Colonic mucosa (tissue), 4 donors: ENCODE data around the gene ADGRL3. TPM values are rescaled to one million over a fixed set of nuclear protein-coding genes. Genes with fewer than 3 reads are reported as not detected.

Experiments used
- DNase-seq: peaks from one replicate; pipeline ENCODE4 v3.0.0-alpha.2; 2020
- H3K27ac ChIP-seq: fragments of 200-600 bp; one replicate; pipeline ENCODE4 v1.8.0; 2021
- H3K27me3 ChIP-seq: fragments of 200-600 bp; one replicate; pipeline ENCODE4 v1.8.0; 2021
- H3K36me3 ChIP-seq: fragments of 200-600 bp; one replicate; pipeline ENCODE4 v1.8.0; 2021
- H3K4me1 ChIP-seq: fragments of 200-600 bp; one replicate; pipeline ENCODE4 v1.8.0; 2021; ENCODE audit warnings: mild to moderate bottlenecking
- H3K4me3 ChIP-seq: fragments of 200-600 bp; one replicate; pipeline ENCODE4 v1.8.0; 2021
- H3K9ac ChIP-seq, 2 donors: one replicate each; pipeline ENCODE4 v1.7.0; 2013; ENCODE audit warnings: control low read depth in 2 of 2, low read depth in 2 of 2, low read length in 2 of 2
- H3K9me3 ChIP-seq: fragments of 200-600 bp; one replicate; pipeline ENCODE4 v1.8.0; 2021
- intact Hi-C: fragments of 100-400 bp; cut with DNase I; formaldehyde crosslinking; loops from one replicate; pipeline ENCODE4 v1.14.1; 2022
- total RNA-seq, 2 donors: library from RNA; stranded (reverse); fragmentation: NEBNext Ultra II Directional in 1 of 2; extraction: Animal tissue kit (Norgen Biotek cat#: 25700) in 1 of 2; gene quantifications; one replicate each; pipeline ENCODE4 v1.2.1, GENCODE V29; 2021
- TF ChIP-seq, protein P1 (sequence below): fragments of 200-600 bp; IDR thresholded peaks from one replicate; pipeline ENCODE4 v1.8.0; 2022; ENCODE audit warnings: antibody characterized with exemption, mild to moderate bottlenecking
- donor health status: healthy.
- donor health status: DM: no; HTN: no; CAD: no.
- donor health status: DM: no; HTN: no; CAD: no.

The ADGRL3 gene
- total RNA-seq, 2 donors from 2014 or later = 4.1 to 4.4 TPM

DNA sequence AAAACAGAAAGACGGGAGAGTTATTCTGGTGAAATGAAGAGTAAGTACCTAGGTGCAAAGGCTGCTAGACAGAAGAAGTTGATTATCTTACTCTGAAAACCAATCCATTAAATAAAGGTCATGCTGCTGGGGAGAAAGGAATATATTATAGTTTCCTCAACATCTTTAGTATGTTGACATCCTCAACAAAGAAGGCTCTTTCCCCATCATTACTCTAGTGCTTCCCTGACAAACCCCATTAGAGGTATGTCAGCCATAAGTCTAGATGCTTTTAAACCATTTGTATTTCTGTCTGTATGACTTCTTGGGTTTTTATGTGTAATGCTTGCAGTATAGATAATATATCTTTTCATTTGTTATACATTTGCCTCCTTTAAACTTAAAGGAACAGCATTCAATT lies 75.9 kb downstream of the ADGRL3 start:
- Histone ChIP-seq H3K9me3 (no peaks in the 10 kb centered on the region), H3K36me3 (no peaks in the 10 kb centered on the region), H3K4me1 (no peaks in the 10 kb centered on the region), H3K27me3 (no peaks in the 10 kb centered on the region), H3K9ac (no peak overlapping the region), H3K27ac (no peak overlapping the region), H3K4me3 (no peak overlapping the region)
- intact Hi-C loops = no loop called here
- TF ChIP-seq, protein P1, sequence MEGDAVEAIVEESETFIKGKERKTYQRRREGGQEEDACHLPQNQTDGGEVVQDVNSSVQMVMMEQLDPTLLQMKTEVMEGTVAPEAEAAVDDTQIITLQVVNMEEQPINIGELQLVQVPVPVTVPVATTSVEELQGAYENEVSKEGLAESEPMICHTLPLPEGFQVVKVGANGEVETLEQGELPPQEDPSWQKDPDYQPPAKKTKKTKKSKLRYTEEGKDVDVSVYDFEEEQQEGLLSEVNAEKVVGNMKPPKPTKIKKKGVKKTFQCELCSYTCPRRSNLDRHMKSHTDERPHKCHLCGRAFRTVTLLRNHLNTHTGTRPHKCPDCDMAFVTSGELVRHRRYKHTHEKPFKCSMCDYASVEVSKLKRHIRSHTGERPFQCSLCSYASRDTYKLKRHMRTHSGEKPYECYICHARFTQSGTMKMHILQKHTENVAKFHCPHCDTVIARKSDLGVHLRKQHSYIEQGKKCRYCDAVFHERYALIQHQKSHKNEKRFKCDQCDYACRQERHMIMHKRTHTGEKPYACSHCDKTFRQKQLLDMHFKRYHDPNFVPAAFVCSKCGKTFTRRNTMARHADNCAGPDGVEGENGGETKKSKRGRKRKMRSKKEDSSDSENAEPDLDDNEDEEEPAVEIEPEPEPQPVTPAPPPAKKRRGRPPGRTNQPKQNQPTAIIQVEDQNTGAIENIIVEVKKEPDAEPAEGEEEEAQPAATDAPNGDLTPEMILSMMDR = no peak
- DNase-seq = no peak

DNA sequence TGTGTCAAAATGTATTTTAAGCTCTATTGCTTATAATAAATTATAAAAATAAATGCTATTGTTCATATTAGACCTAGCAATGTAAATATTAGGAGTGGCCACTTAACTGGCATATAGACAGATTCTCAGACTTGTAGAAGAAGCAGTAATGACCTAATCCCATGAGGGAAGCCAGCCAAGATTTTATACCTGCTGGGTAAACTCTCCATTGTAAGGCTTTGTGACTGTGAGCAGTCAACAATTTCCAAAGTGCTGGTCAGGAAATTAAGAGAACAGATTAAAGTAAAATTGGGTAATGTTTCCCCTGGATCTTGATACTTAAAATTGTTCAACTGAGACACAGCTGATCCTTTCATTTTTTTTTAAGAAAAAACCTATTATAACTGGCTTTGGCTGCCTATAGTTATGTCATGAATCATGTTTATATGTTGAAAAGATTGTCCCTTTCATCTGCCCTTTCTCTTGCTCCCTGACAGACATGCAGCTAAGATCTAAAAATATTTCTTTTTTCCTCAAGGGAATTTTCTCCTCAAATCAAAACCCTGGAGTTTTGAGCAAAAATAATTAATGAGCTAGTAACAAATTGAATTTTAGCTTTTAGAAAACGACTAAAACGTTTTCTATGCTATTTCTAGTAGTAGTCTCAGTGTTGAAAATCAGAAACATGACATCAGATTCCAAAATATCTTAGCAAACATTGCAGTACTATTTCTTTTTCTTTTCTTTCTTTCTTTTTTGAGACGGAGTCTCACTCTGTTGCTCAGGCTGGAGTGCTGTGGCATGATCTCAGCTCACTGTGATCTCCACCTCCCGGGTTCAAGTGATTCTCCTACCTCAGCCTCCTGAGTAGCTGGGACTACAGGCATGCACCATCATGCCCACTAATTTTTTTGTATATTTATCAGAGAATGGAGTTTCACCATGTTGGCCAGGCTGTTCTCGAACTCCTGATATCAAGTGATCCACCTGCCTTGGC lies 77.9 kb downstream of the ADGRL3 start:
- H3K27ac ChIP-seq = no peak overlapping the region

DNA sequence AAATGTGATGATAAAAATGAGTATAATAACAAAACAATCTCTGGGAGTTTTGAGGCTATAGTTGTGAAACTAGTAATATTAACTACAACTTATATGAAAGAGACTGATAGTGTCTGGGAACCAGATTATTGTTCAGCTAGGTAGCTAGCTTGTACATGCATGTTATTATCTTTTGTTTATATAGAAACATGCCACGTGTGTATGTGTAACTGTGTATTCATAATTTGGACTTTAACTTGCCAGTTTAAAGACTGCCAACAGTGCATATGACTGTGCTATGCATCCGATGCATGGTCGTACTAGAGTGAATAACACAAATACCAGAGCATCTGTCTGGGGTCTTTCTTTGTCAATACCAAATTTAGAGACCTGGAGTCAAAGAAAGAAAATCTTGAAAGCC lies 92.2 kb downstream of the ADGRL3 start:
- H3K27ac ChIP-seq = no peak overlapping the region
- H3K4me1 ChIP-seq = no peaks in the 10 kb centered on the region
- no peak overlapping the region for H3K4me3 ChIP-seq
- H3K9me3 ChIP-seq = no peaks in the 10 kb centered on the region
- intact Hi-C loops = no loop called here
- H3K27me3 ChIP-seq = no peaks in the 10 kb centered on the region
- no peak overlapping the region for H3K9ac ChIP-seq
- no peak for DNase-seq
- H3K36me3 ChIP-seq = no peaks in the 10 kb centered on the region
- TF ChIP-seq, protein P1 = no peak

More for the DNA sequence above, 77.9 kb downstream of the ADGRL3 start:
- no peak for DNase-seq
- no peaks in the 10 kb centered on the region for H3K4me1 ChIP-seq
- no peaks in the 10 kb centered on the region for H3K36me3 ChIP-seq
- TF ChIP-seq, protein P1 = no peak
- H3K4me3 ChIP-seq = no peak overlapping the region
- no peaks in the 10 kb centered on the region for H3K9me3 ChIP-seq
- intact Hi-C loops = no loop called here
- H3K27me3 ChIP-seq = no peaks in the 10 kb centered on the region
- no peak overlapping the region for H3K9ac ChIP-seq

DNA sequence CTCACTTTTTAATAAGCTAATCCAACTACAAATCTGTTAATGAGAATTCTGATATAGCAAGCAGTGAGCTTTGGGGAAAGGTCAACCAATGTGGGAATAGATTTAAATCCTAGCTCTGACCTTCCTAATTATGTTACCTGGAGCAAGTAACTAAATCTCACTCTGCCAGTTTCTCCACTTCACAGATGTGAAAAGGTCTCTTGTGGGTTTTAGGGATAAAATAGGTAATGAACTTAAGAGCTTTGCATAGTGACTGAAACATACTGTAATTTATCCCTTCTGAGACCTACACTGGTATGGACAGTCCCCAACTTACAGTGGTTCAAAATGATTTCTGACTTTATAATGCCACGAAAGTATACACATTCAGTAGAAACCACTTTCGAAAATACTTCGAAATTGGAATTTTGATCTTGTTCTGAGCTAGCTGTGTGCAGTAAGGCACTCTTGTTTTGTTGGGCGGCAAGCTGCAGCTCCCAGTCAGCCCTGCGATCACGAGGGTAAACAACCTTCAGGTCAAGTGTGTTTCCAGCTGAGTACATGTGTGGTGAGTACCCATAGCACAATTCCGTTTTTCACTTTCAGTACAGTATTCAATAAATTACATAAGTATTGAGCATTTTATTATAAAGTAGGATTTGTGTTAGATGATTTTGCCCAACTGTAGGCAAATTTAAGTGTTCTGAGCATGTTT lies 93.7 kb downstream of the ADGRL3 start:
- H3K9me3 ChIP-seq = no peaks in the 10 kb centered on the region

DNA sequence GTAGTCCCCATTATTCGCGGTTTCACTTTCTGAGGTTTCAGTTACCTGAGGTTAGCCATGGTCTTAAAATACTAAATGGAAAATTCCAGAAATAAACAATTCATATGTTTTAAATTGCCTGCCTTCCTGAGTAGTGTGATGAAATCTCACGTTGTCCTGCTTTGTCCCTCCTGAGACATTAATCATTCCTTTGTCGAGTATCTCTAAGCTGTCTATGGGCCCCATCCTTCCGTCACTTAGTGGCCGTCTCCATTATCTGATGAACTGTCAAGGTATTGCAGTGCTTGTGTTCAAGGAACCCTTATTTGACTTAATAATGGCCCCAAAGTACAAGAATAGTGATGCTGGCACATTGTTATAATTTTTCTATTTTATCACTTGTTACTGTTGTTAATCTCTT lies 94.8 kb downstream of the ADGRL3 start:
- Histone ChIP-seq H3K36me3 (no peaks in the 10 kb centered on the region), H3K4me1 (no peaks in the 10 kb centered on the region), H3K9me3 (no peaks in the 10 kb centered on the region), H3K4me3 (no peak overlapping the region), H3K27ac (no peak overlapping the region), H3K27me3 (no peaks in the 10 kb centered on the region), H3K9ac (no peak overlapping the region)
- DNase-seq = no peak
- intact Hi-C loops = no loop called here
- TF ChIP-seq, protein P1 = no peak

More for the DNA sequence above, 93.7 kb downstream of the ADGRL3 start:
- no peaks in the 10 kb centered on the region for H3K4me1 ChIP-seq
- no peak overlapping the region for H3K9ac ChIP-seq
- no peaks in the 10 kb centered on the region for H3K27me3 ChIP-seq
- H3K36me3 ChIP-seq = no peaks in the 10 kb centered on the region
- intact Hi-C loops = no loop called here
- no peak overlapping the region for H3K4me3 ChIP-seq
- no peak for DNase-seq
- no peak overlapping the region for H3K27ac ChIP-seq
- TF ChIP-seq, protein P1 = no peak
